GM21526 (cell line): Measurements from ENCODE around the gene NR4A1.

ENCODE experiments used
- ATAC-seq: cut with Tn5 transposase; IDR thresholded peaks from one replicate; pipeline ENCODE4 v1.9.1; 2021; ENCODE audit warnings: moderate library complexity; ENCODE audit not compliant: unreplicated experiment, low FRiP score

The NR4A1 gene

GRCh38 chr12:52050758-52051541 lies at the start of gene NR4A1:
NR4A1 (plus strand) TSS chr12:52051442; CDS start chr12:52054329, 2,887 bp downstream.
- ATAC-seq: peak; percentile 75

GRCh38 chr12:52003016-52003550 lies 48.2 kb upstream of the NR4A1 start:
- ATAC-seq: no peak

- ATAC-seq: no peak
Measured at GRCh38 chr12:52003591-52003990, 47.7 kb upstream of the NR4A1 start.

DNA sequence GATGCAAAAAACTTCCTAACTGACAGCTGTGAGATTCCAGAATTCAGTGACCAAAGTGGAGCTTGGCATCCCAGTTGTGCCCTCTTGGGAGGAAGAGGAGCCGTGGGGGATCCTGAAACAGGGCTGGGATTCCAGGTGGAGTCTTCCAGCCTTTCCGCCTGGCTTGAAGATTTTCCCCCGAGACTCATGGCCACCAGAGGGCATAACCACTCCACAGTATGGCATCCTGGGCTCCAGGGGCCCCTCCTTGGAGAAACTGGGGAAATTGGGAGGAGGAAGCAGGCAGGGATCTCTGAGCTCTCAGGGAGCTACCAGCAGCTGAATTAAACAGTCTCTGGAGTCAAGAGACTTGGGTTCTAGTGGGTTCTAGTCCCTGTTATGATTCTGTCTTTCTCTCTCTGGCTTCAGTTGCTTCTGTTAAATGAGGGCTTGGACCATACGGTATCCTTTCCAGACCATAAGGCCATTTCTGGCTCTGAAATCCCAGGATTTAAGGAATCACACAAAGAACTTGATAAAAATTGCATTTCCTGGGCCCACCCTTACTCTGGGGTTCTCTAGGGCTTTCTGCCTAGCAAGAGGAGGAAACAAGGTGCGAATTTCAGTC lies 47.1 kb upstream of the NR4A1 start:
- ATAC-seq: no peak

GRCh38 chr12:52005218-52005902 lies 45.9 kb upstream of the NR4A1 start:
- ATAC-seq: no peak

DNA sequence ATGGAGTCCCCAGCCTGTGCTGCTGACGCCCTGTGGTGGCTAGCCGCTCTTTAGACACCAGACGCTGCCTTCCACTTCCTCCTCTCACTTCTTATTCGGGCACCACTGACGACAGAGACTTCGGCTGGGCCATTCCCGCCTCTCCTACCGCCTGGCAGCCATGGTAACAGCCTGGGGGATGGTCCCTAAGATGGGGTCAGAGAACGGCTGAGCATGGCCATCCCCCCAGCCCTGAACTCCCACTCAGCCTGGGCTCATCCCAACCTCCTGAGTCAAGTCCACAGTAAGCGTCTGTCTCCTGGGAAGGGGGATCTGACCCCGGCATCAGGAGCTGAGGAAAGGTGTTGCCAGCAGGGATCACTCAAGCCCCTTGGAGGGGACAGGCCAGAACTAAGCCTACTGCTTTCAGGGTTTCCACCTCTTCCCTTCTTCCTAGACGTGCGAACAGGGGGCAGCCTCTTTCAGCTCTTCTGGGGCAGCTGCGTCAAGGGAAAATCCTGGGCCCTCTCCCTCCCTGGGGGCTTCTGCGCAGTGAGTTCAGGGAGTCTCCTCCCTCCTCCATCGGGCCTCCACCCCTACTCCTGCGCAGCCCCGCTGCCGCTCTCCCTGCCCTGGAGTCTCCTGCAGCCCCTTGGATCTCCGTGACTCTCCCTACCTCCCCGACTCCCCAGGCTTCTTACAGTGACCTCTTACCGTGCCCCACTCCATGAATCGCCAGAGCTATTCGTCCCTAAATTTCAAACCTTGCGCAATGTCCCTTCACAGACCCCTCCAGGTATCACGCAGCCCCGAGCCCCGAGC lies 45.1 kb upstream of the NR4A1 start:
- no peak for ATAC-seq

GRCh38 chr12:52006726-52007157 lies 44.5 kb upstream of the NR4A1 start, which contains the start of gene TAMALIN:
TAMALIN (plus strand) TSS chr12:52006946; CDS start chr12:52007020, 74 bp downstream.
- no peak for ATAC-seq

DNA sequence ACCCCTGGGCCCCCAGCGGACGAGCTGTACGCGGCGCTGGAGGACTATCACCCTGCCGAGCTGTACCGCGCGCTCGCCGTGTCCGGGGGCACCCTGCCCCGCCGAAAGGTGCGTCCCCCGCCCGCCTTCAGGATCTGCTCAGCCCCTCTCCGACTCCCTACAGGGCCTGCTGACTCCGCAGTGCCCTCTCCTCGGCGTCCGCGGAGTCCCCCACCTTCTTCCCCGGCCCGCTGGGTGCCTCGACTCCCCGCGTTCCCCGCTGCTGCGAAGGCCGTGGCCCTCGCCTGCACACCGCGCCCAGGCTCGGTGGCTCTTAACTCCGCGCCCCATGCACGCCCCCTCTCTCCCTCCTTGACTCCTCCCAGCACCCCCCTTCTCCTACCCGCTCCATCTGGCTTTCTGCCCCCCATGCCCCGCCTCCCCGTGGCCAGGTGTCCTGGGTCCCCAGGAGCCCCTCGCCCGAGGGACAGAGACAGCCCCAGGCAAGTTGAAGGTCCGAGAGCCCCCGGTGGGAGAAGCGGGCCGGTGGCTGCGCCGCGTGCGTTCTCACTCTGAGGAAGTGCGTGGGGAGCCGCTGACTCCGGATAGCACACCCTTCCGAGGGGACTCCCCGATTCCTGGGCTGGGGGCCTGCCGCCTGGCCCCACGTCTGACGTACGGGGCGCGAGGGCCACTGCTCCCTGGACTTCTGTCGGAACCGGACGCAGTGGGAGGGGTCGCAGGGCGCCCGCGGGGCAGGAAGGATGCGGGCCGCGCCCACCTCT lies 43.9 kb upstream of the NR4A1 start:
- no peak for ATAC-seq

GRCh38 chr12:52007982-52008510 lies 43.2 kb upstream of the NR4A1 start:
- ATAC-seq: no peak

DNA sequence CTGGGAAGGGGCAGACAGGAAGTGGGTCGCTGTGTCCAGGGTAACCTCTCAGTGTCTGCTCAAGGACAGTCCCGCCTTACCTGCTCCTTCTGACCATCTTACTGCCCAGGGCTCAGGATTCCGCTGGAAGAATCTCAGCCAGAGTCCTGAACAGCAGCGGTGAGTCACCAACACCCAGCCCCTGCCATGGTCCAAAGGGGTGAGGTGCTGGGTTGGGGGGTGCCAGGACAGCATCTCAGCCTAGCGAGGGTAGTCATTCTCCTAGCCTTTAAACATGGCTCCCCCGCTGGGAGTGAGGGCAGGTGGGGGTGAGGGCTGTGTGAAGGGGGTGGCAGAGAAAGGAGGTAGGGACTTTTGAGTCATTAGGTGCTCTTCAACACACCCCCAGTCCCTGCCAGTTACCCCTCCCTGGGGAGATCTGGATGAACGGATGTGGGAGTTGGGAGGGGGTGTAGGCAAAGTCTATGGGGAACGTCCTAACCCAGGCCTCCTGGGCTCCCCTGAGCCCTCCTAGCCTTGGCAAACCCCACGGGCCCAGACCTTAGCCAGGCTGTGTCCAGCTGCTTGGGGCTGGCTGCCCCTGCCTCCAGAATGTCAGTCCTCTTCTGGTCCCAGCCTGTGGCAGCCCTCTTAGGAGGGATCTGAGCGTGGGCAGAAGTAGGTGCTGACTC lies 42.0 kb upstream of the NR4A1 start:
- no peak for ATAC-seq

- no peak for ATAC-seq
Measured at GRCh38 chr12:52010152-52010622, 41.1 kb upstream of the NR4A1 start.

GRCh38 chr12:52010692-52011601 lies 40.3 kb upstream of the NR4A1 start:
- no peak for ATAC-seq

GRCh38 chr12:52011602-52012214 lies 39.5 kb upstream of the NR4A1 start:
- ATAC-seq: no peak

- ATAC-seq: no peak
Measured at GRCh38 chr12:52013626-52014310, 37.5 kb upstream of the NR4A1 start.

GRCh38 chr12:52014567-52015530 lies 36.4 kb upstream of the NR4A1 start:
- no peak for ATAC-seq
